Loucy (cell line): ENCODE results near the gene HTR2A.

ENCODE experiments used
- H2AFZ ChIP-seq: fragments of 200-600 bp; sonication (generic); 2 replicates; pipeline ENCODE4 v1.6.0; 2016; ENCODE audit warnings: antibody characterized with exemption, mild to moderate bottlenecking, low read length, moderate library complexity
- H3F3A ChIP-seq: fragments of 200-600 bp; 2 replicates; pipeline ENCODE4 v1.6.0; 2016; ENCODE audit warnings: antibody characterized with exemption, low read depth, mild to moderate bottlenecking
- H3K27me3 ChIP-seq: fragments of 200-600 bp; sonication (generic); 2 replicates; pipeline ENCODE4 v1.6.1; 2014; ENCODE audit warnings: low read length, mild to moderate bottlenecking; ENCODE audit not compliant: insufficient read depth, poor library complexity, severe bottlenecking
- H3K36me3 ChIP-seq: fragments of 200-600 bp; sonication (generic); 2 replicates; pipeline ENCODE4 v1.6.1; 2016; ENCODE audit warnings: low read length; ENCODE audit not compliant: insufficient read depth
- H3K4me1 ChIP-seq: fragments of 200-600 bp; sonication (generic); 2 replicates; pipeline ENCODE4 v1.5.1; 2014; ENCODE audit warnings: low read length, mild to moderate bottlenecking; ENCODE audit not compliant: insufficient read depth, poor library complexity, severe bottlenecking
- H3K4me2 ChIP-seq: fragments of 200-600 bp; sonication (generic); 2 replicates; pipeline ENCODE4 v1.6.0; 2014; ENCODE audit warnings: antibody characterized with exemption, low read length, low read depth, mild to moderate bottlenecking; ENCODE audit not compliant: poor library complexity, severe bottlenecking
- H3K4me3 ChIP-seq: fragments of 200-600 bp; sonication (generic); 2 replicates; pipeline ENCODE4 v1.5.1; 2014; ENCODE audit warnings: low read length, mild to moderate bottlenecking, mixed read lengths; ENCODE audit not compliant: poor library complexity, severe bottlenecking
- H3K79me2 ChIP-seq: fragments of 200-600 bp; sonication (generic); 2 replicates; pipeline ENCODE4 v1.6.1; 2014; ENCODE audit warnings: low read length; ENCODE audit not compliant: insufficient read depth
- H3K9ac ChIP-seq: fragments of 200-600 bp; sonication (generic); 2 replicates; pipeline ENCODE4 v1.6.0; 2014; ENCODE audit warnings: mild to moderate bottlenecking, low read depth, low read length, moderate library complexity; ENCODE audit not compliant: poor library complexity, severe bottlenecking
- H3K9me2 ChIP-seq: fragments of 200-600 bp; sonication (generic); replicated peaks from 2 replicates; pipeline ENCODE4 v1.6.1; 2016; ENCODE audit warnings: low read depth, low read length, mixed read lengths
- H3K9me3 ChIP-seq: fragments of 200-600 bp; sonication (generic); 2 replicates; pipeline ENCODE4 v1.6.1; 2014; ENCODE audit warnings: mild to moderate bottlenecking, antibody characterized with exemption, low read length, low read depth; ENCODE audit not compliant: insufficient read depth
- H4K20me1 ChIP-seq: fragments of 200-600 bp; sonication (generic); 2 replicates; pipeline ENCODE4 v1.6.0; 2014; ENCODE audit warnings: antibody characterized with exemption, low read length, mild to moderate bottlenecking; ENCODE audit not compliant: insufficient read depth, poor library complexity, severe bottlenecking
- CTCF ChIP-seq: fragments of 200-600 bp; sonication (generic); conservative IDR thresholded peaks from 2 replicates; pipeline ENCODE4 v1.5.1; 2014; ENCODE audit warnings: mild to moderate bottlenecking, antibody characterized with exemption, low read length
- EZH2phosphoT487 ChIP-seq: fragments of 200-600 bp; IDR thresholded peaks from 2 replicates; pipeline ENCODE4 v1.6.1; 2018; ENCODE audit warnings: antibody characterized with exemption, mild to moderate bottlenecking, moderate library complexity, borderline replicate concordance

The HTR2A gene

GRCh38 chr13:46844431-46844830, 52.4 kb downstream of the HTR2A start:
- no peak overlapping the region for H3K4me3 ChIP-seq
- H3F3A ChIP-seq, result no peaks in the 10 kb centered on the region
- H3K36me3 ChIP-seq, result no peaks in the 10 kb centered on the region
- no peaks in the 10 kb centered on the region for H3K27me3 ChIP-seq
- H3K4me1 ChIP-seq, result peaks cover 3% of the 10 kb centered on the region
- H3K9me3 ChIP-seq, result no peaks in the 10 kb centered on the region
- H4K20me1 ChIP-seq, result no peaks in the 10 kb centered on the region
- H3K9me2 ChIP-seq, result no peaks in the 10 kb centered on the region
- no peak overlapping the region for H3K9ac ChIP-seq
- H3K79me2 ChIP-seq, result no peaks in the 10 kb centered on the region
- H2AFZ ChIP-seq, result no peak overlapping the region
- TF ChIP-seq CTCF, result no peak
- TF ChIP-seq EZH2phosphoT487, result no peak
- H3K4me2 ChIP-seq, result no peak overlapping the region

- Histone ChIP-seq H3K36me3 (no peaks in the 10 kb centered on the region), H3K9me2 (no peaks in the 10 kb centered on the region), H3K27me3 (no peaks in the 10 kb centered on the region), H2AFZ (no peak overlapping the region), H3K9me3 (no peaks in the 10 kb centered on the region), H4K20me1 (no peaks in the 10 kb centered on the region), H3K79me2 (no peaks in the 10 kb centered on the region), H3K4me3 (no peak overlapping the region), H3K9ac (no peak overlapping the region), H3K4me2 (no peak overlapping the region), H3K4me1 (peaks cover 7% of the 10 kb centered on the region), H3F3A (no peaks in the 10 kb centered on the region)
- TF ChIP-seq EZH2phosphoT487 (no peak), CTCF (no peak)
Observed at GRCh38 chr13:46839399-46839798, 57.5 kb downstream of the HTR2A start.

- Histone ChIP-seq H3F3A (no peaks in the 10 kb centered on the region), H3K79me2 (no peaks in the 10 kb centered on the region), H3K4me2 (no peak overlapping the region), H3K4me1 (peaks cover 6% of the 10 kb centered on the region), H3K9ac (no peak overlapping the region), H3K36me3 (no peaks in the 10 kb centered on the region), H3K9me2 (no peaks in the 10 kb centered on the region), H3K4me3 (no peak overlapping the region), H3K27me3 (no peaks in the 10 kb centered on the region), H4K20me1 (no peaks in the 10 kb centered on the region), H3K9me3 (no peaks in the 10 kb centered on the region), H2AFZ (no peak overlapping the region)
- no peak for TF ChIP-seq EZH2phosphoT487
- no peak for TF ChIP-seq CTCF
Observed at GRCh38 chr13:46834657-46835056, 62.2 kb downstream of the HTR2A start.
